Naive B cell (primary cell): ENCODE results near the gene MAN2A2. TPM values are rescaled to one million over a fixed set of nuclear protein-coding genes. Genes with fewer than 3 reads are reported as not detected.
"Not testable (repeated sequence)": the region's sequence is repeated elsewhere in the genome, so short reads cannot be mapped to it uniquely, and the experiment has no call there.

Source experiments
- ATAC-seq, 2 donors: fragments of 150-1000 bp; cut with Tn5 transposase; 2 replicates each; pipeline ENCODE4 v1.10.0; 2021; ENCODE audit warnings: low read depth in 2 of 2, mild to moderate bottlenecking in 2 of 2, moderate library complexity in 2 of 2
- DNase-seq: peaks from one replicate; pipeline ENCODE4 v3.0.0; 2022
- H3K27ac Mint-ChIP-seq, 6 donors: one replicate each; pipeline ENCODE4 v1.8.0; 2020 to 2022; ENCODE audit warnings: mild to moderate bottlenecking in 6 of 6, mixed read lengths in 6 of 6, moderate library complexity in 5 of 6, inconsistent platforms in 2 of 6
- H3K27me3 Mint-ChIP-seq, 3 donors: one replicate each; pipeline ENCODE4 v1.8.0; 2021 to 2022; ENCODE audit warnings: mixed read lengths in 3 of 3, mild to moderate bottlenecking in 1 of 3
- H3K36me3 Mint-ChIP-seq, 2 donors: one replicate each; pipeline ENCODE4 v1.8.0; 2020 to 2022; ENCODE audit warnings: mixed read lengths in 2 of 2, inconsistent platforms in 1 of 2, mild to moderate bottlenecking in 1 of 2
- H3K4me1 Mint-ChIP-seq, 3 donors: one replicate each; pipeline ENCODE4 v1.8.0; 2020 to 2022; ENCODE audit warnings: mixed read lengths in 3 of 3, inconsistent platforms in 1 of 3, mild to moderate bottlenecking in 1 of 3, moderate library complexity in 1 of 3
- H3K4me3 Mint-ChIP-seq, 8 donors: one replicate each; pipeline ENCODE4 v1.8.0; 2020 to 2022; ENCODE audit warnings: mild to moderate bottlenecking in 8 of 8, mixed read lengths in 8 of 8, moderate library complexity in 8 of 8, inconsistent platforms in 2 of 8
- H3K9me3 Mint-ChIP-seq, 7 donors: one replicate each; pipeline ENCODE4 v1.8.0; 2020 to 2022; ENCODE audit warnings: mixed read lengths in 7 of 7, mild to moderate bottlenecking in 5 of 7, inconsistent platforms in 2 of 7, moderate library complexity in 1 of 7
- polyA plus RNA-seq, 6 donors: library from polyadenylated mRNA; unstranded; fragments of 300-500 nt; fragmentation: Illumina TruSeq; gene quantifications; one replicate each; pipeline ENCODE4 v1.2.3, GENCODE V29; 2021; ENCODE audit warnings: low read depth in 6 of 6

MAN2A2 gene
- polyA plus RNA-seq, 6 donors from 2014 or later, result 1.4 to 8.9 (median 6.5) TPM

DNA sequence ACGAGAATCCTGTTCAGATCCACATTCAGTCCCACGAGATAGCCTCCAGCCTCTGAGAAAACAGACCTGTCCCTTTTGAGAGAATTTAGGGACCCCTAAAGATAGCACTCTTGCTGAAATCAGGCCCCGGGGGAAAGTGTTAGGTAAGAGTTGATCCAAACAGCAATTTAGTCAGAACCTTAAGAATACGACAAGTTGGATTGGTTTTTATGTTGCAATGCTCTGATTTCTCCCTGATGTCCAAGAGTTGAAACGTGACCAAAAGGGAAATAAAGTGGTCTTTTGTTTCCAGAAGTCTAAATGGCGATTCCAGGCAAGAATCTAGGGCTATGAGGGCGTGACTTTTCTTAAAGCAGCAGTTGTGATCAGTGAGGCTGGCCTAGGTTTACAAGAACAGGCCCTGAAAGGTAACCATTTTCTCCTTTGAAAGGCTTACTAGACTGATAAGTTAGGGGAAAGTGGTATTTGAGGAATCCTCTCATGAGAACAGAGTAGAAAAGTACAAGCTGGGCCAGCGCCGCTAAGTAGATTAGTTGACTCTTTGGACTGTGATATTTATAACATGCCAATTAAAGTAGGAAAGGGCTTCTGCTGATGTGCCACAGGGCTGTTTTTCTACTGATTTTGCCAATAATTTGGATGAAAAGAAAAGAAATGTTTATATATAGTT, 4.9 kb downstream of the MAN2A2 start:
- Mint-ChIP-seq H3K36me3 (peaks cover 14 to 21% of the 10 kb centered on the region in 2 donors), H3K4me1 (peaks cover 12 to 17% (median 15%) of the 10 kb centered on the region in 3 donors), H3K9me3 (no peaks in the 10 kb centered on the region), H3K4me3 (peak overlapping the region in 1 of 8 donors; percentile 47), H3K27ac (peak overlapping the region in 1 of 6 donors; percentile 11), H3K27me3 (no peaks in the 10 kb centered on the region)
- no peak for DNase-seq
- ATAC-seq, result no peak

DNA sequence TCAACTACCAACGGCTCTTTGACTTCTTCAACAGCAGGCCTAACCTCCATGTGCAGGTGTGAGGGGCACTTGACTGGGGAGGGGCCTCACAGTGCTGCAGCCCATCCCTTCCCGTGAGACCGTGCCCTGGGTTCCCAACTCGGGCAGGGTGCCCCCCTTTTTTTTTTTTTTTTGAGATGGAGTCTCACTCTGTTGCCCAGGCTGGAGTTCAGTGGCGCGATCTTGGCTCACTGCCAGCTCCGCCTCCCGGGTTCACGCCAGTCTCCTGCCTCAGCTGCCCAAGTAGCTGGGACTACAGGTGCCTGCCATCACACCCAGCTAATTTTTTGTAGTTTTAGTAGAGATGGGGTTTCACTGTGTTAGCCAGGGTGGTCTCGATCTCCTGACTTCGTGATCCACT, 6.3 kb downstream of the MAN2A2 start:
- not testable (repeated sequence) for H3K4me3 Mint-ChIP-seq, DNase-seq, ATAC-seq, H3K9me3 Mint-ChIP-seq, H3K4me1 Mint-ChIP-seq, H3K27me3 Mint-ChIP-seq
- Mint-ChIP-seq H3K27ac (peak overlapping the region in 1 of 6 donors; percentile 85), H3K36me3 (peaks cover 14 to 21% of the 10 kb centered on the region in 2 donors)

GRCh38 chr15:90909976-90910375, 6.9 kb downstream of the MAN2A2 start:
- H3K4me1 Mint-ChIP-seq, result peaks cover 3 to 9% (median 6%) of the 10 kb centered on the region in 3 donors
- DNase-seq (no peak), ATAC-seq (no peak)
- H3K4me3 Mint-ChIP-seq, result no peak overlapping the region
- H3K27me3 Mint-ChIP-seq, result no peaks in the 10 kb centered on the region
- H3K36me3 Mint-ChIP-seq, result peaks cover 14 to 21% of the 10 kb centered on the region in 2 donors
- no peaks in the 10 kb centered on the region for H3K9me3 Mint-ChIP-seq
- no peak overlapping the region for H3K27ac Mint-ChIP-seq

- DNase-seq (no peak), ATAC-seq (no peak)
- H3K27ac Mint-ChIP-seq, result no peak overlapping the region
- H3K9me3 Mint-ChIP-seq, result no peaks in the 10 kb centered on the region
- H3K4me1 Mint-ChIP-seq, result peaks cover 4 to 9% (median 8%) of the 10 kb centered on the region in 3 donors
- H3K27me3 Mint-ChIP-seq, result no peaks in the 10 kb centered on the region
- peaks cover 7 to 15% of the 10 kb centered on the region in 2 donors for H3K36me3 Mint-ChIP-seq
- H3K4me3 Mint-ChIP-seq, result no peak overlapping the region
Measured at GRCh38 chr15:90910441-90911301, 7.6 kb downstream of the MAN2A2 start.

DNA sequence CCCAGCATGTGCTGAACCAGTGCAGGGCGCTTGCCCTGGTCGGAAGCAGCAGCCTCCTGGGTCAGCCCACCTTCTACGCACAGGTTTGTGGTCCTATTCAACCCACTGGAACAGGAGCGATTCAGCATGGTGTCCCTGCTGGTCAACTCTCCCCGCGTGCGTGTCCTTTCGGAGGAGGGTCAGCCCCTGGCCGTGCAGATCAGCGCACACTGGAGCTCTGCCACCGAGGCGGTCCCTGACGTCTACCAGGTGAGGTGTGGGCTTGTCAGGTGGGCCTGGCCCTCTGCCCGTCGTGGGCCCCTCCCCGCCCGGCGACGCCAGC, 8.2 kb downstream of the MAN2A2 start:
- peaks cover 1 to 10% of the 10 kb centered on the region in 2 donors for H3K36me3 Mint-ChIP-seq
- H3K27ac Mint-ChIP-seq, result no peak overlapping the region
- ATAC-seq, result no peak
- peaks cover 8 to 9% (median 9%) of the 10 kb centered on the region in 3 donors for H3K4me1 Mint-ChIP-seq
- no peak overlapping the region for H3K4me3 Mint-ChIP-seq
- no peak for DNase-seq
- no peaks in the 10 kb centered on the region for H3K9me3 Mint-ChIP-seq
- H3K27me3 Mint-ChIP-seq, result no peaks in the 10 kb centered on the region

- no peaks in the 10 kb centered on the region for H3K27me3 Mint-ChIP-seq
- no peak overlapping the region for H3K4me3 Mint-ChIP-seq
- H3K9me3 Mint-ChIP-seq, result no peaks in the 10 kb centered on the region
- ATAC-seq (no peak), DNase-seq (no peak)
- H3K27ac Mint-ChIP-seq, result no peak overlapping the region
- peaks cover 8 to 18% of the 10 kb centered on the region in 2 donors for H3K36me3 Mint-ChIP-seq
- peaks cover 8 to 12% (median 9%) of the 10 kb centered on the region in 3 donors for H3K4me1 Mint-ChIP-seq
Measured at GRCh38 chr15:90911906-90912769, 9.0 kb downstream of the MAN2A2 start.

- H3K27me3 Mint-ChIP-seq, result no peaks in the 10 kb centered on the region
- ATAC-seq (no peak), DNase-seq (no peak)
- no peaks in the 10 kb centered on the region for H3K9me3 Mint-ChIP-seq
- H3K4me1 Mint-ChIP-seq, result peaks cover 8 to 12% (median 9%) of the 10 kb centered on the region in 3 donors
- H3K27ac Mint-ChIP-seq, result no peak overlapping the region
- no peak overlapping the region for H3K4me3 Mint-ChIP-seq
- H3K36me3 Mint-ChIP-seq, result peaks cover 14 to 18% of the 10 kb centered on the region in 2 donors
Measured at GRCh38 chr15:90912770-90913075, 9.6 kb downstream of the MAN2A2 start.

DNA sequence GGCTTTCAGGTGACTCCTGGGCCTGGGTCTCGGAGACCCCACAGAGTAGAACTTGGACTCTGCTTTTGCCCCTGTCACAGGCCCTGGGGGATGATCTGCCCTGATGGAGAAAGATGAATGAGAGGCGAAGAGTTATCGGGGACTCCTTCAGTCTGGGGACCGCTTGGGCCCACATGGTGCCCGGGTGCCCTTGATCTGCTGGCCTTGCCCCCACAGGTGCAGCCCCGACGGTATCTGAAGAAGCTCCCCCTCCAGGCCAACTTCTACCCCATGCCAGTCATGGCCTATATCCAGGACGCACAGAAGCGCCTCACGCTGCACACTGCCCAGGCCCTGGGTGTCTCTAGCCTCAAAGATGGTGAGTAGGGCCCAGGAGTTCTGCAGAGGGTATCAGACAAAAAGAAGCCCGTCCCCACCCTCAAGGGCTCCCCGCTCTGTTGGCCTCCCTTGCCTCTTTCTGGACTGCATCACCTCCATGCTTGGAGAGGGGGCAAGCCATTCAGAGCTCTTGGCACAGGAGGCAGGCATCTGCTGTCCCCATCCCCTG, 10.4 kb downstream of the MAN2A2 start:
- peak overlapping the region in 2 of 8 donors; percentile 22 to 47 for H3K4me3 Mint-ChIP-seq
- no peak overlapping the region for H3K27ac Mint-ChIP-seq
- no peaks in the 10 kb centered on the region for H3K27me3 Mint-ChIP-seq
- H3K36me3 Mint-ChIP-seq, result peaks cover 19 to 22% of the 10 kb centered on the region in 2 donors
- no peaks in the 10 kb centered on the region for H3K9me3 Mint-ChIP-seq
- H3K4me1 Mint-ChIP-seq, result peaks cover 8 to 12% (median 9%) of the 10 kb centered on the region in 3 donors
- no peak for DNase-seq
- no peak for ATAC-seq

DNA sequence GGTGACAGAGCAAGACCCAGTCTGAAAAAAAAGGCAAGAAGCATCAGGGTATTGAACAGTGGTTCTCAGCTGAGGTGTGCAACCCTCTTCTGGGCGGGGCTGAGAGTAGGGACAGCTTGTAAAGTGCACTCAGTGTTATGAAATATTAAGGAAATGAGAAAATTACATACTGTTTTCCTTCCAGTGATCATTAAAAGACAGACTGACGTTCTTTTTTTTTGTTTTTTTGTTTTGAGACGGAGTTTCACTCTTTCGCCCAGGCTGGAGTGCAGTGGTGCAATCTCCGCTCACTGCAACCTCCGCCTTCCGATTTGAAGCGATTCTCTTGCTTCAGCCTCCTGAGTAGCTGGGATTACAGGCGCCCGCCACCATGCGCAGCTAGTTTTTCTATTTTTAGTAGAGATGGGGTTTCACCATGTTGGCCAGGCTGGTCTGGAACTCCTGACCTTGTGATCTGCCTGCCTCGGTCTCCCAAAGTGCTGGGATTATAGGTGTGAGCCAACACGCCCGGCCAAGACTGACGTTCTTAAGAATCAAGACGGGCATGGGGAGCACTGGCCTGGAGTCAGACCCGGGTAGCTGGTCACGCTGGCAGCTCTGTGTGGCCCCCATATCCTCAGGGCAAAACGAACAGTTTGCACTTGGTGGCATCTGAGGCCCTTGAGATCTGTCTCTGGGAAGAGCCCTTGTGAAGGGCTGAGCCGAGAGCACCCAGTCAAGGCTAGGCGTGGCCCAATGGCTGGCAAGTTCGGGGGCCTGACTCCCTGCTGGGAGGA, 11.4 kb downstream of the MAN2A2 start:
- DNase-seq (no peak), ATAC-seq (no peak)
- Mint-ChIP-seq H3K27ac (peak overlapping the region in 1 of 6 donors; percentile 49), H3K4me1 (peaks cover 8 to 12% (median 9%) of the 10 kb centered on the region in 3 donors), H3K27me3 (no peaks in the 10 kb centered on the region), H3K36me3 (peaks cover 19 to 27% of the 10 kb centered on the region in 2 donors), H3K9me3 (no peaks in the 10 kb centered on the region), H3K4me3 (peak overlapping the region in 1 of 8 donors; percentile 30)

DNA sequence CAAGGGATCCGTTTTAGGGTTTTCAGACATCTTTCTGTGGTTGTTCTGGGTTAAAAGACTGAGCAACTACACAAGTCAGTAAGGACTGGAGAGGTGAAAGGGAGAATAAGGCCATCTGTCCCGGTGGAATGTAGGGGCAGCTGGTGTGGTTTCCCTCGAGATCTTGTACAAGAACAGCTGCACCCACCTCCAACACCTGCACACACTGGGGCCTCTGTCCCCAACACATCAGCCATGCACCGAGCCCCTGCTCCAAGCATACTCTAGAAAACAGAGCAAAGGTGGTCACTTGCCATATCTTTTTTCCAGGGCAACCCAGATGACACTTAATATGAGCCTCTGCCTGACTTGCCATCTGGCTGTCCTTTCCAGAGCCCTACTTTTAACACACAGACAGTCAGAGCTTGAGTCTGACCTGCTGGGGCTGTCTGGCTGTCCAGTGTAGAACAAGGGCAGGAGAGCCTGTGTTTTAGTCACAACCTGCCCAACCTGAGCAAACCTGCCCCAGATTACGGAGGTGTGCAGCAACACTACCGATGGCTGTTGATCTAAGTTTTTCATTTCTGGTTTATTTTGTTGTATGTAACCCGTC, 12.2 kb downstream of the MAN2A2 start:
- Mint-ChIP-seq H3K27me3 (no peaks in the 10 kb centered on the region), H3K36me3 (peaks cover 19 to 34% of the 10 kb centered on the region in 2 donors), H3K4me3 (peak overlapping the region in 3 of 8 donors; percentile 27 to 65 (median 59)), H3K9me3 (no peaks in the 10 kb centered on the region), H3K4me1 (peaks cover 8 to 12% (median 9%) of the 10 kb centered on the region in 3 donors), H3K27ac (peak overlapping the region in 1 of 6 donors; percentile 65)
- ATAC-seq, result no peak
- no peak for DNase-seq

DNA sequence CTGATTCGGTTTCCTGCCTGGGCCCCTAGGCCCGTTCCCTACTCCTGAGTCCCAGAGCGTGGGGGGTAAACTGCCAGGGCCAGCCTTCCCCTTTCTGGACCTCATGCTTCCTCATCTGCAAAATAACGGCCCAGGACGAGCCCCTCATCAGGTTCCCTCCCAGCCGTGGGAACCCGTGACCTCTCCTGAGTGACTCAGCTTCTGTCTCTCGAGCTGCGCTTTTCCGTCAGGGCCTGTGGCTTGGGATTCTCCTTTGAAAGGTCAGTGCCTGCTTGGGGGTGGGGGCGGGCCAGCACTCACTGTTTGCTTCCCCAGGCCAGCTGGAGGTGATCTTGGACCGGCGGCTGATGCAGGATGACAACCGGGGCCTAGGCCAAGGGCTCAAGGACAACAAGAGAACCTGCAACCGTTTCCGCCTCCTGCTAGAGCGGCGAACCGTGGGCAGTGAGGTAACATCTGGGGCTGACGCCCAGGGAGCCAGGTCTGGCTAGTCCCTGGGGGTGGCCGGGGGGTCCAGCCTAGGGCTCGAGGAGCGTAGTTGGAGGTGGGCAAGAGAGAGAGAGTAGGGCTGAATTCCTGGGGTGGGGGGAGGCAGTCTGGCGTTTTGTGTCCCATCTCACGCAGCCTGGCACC, 12.8 kb downstream of the MAN2A2 start:
- peak overlapping the region in 5 of 6 donors; percentile 70 to 80 (median 78) for H3K27ac Mint-ChIP-seq
- DNase-seq (no peak), ATAC-seq (peak; percentile 30 to 52)
- peaks cover 19 to 35% of the 10 kb centered on the region in 2 donors for H3K36me3 Mint-ChIP-seq
- H3K9me3 Mint-ChIP-seq, result no peaks in the 10 kb centered on the region
- peaks cover 8 to 12% (median 9%) of the 10 kb centered on the region in 3 donors for H3K4me1 Mint-ChIP-seq
- peak overlapping the region in 4 of 8 donors; percentile 27 to 65 (median 53) for H3K4me3 Mint-ChIP-seq
- no peaks in the 10 kb centered on the region for H3K27me3 Mint-ChIP-seq

DNA sequence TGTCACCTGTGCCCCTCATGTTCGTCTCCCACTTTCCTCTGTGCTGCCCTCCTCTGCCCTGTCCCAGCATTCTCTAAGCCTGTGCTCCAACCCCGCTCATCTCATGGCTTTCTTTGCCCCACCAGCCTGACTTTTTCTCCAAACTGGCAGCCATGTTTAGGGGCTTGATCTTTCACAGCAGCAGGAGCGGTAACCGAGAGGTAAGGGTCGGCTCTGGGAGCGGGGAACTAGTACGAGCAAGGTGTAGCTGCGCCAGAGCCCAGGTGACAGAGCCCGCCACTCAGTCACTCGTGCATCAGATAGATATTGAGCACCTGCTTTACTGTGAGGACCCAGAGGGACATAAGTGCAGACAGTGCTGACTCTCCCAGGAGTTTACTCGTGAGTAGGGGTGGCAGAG, 13.4 kb downstream of the MAN2A2 start:
- H3K4me3 Mint-ChIP-seq, result peak overlapping the region in 1 of 8 donors; percentile 4
- no peaks in the 10 kb centered on the region for H3K27me3 Mint-ChIP-seq
- H3K4me1 Mint-ChIP-seq, result peaks cover 8 to 12% (median 9%) of the 10 kb centered on the region in 3 donors
- ATAC-seq, result no peak
- peak overlapping the region in 3 of 6 donors; percentile 10 to 79 (median 21) for H3K27ac Mint-ChIP-seq
- no peaks in the 10 kb centered on the region for H3K9me3 Mint-ChIP-seq
- peaks cover 23 to 40% of the 10 kb centered on the region in 2 donors for H3K36me3 Mint-ChIP-seq
- no peak for DNase-seq
